Occipital lobe (tissue), 2 donors: ENCODE measurements around the gene EYS. TPM values are rescaled to one million over a fixed set of nuclear protein-coding genes. Genes with fewer than 3 reads are reported as not detected.

Experiments used
- DNase-seq: peaks from one replicate; lab custom pipeline; 2025; lab: John Stamatoyannopoulos, UW
- total RNA-seq: library from RNA; depleted of rRNA; stranded (reverse); fragments of >200 nt; gene quantifications from one replicate; pipeline ENCODE4 v1.2.3, GENCODE V29; 2014

Gene EYS
- total RNA-seq, 1 donor from 2014 or later, result 0.78 TPM

DNA sequence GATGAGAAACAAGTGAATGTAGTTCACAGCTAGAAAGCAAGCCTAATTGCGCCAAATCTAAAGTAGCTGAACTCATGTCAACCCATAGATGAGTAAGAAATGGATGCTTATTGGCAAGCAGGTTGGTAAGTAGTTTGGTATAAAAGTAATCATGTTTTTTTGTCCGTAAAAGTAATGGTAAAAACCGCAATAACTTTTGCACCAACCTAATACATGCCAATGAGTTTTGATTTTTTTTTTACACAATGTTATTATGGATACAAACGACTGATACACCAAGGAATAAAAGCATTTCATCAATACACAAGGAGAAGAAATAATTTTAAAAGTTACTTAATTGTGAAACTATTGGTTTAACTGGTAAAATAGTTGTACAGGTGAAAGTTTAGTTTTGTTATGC lies 977.5 kb downstream of the EYS start:
- no peak for DNase-seq

DNA sequence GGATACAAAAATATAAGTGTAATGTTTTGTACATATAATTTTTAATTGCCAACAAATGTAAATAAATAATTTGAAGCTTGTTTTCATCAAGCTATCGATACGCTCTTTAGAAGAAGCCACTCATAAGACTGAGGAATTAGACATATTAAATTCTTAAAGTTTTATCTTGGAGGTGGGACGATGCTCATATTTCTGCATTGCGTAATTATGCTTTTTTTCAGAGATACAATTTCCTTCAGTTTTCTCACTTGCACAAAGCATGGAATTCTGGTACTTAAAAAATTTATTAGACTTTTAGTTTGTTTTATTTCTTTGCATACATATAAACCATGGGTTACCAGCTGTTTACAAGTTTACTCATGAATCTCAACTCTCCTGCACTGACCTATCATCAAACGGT lies 980.0 kb downstream of the EYS start:
- DNase-seq, result no peak

DNA sequence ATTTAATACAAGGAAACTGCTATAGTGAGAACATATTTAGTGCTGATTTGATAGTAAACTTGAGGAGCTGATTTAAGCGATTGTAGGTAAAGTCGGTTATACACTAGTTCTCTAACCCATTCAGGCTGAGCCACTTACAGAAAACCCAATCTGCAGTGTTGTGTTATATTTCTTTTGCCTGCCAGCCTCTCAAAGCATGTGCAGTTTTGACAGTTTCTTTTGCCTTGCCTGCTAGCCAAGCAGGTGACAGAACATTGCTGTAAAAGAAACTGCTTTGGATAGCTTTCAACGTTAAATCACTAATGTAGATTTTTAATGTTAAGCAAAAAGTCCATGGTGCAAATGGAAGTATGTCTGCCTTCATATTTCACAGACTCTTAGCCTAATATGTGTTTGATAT lies 982.9 kb downstream of the EYS start:
- DNase-seq, result no peak

DNA sequence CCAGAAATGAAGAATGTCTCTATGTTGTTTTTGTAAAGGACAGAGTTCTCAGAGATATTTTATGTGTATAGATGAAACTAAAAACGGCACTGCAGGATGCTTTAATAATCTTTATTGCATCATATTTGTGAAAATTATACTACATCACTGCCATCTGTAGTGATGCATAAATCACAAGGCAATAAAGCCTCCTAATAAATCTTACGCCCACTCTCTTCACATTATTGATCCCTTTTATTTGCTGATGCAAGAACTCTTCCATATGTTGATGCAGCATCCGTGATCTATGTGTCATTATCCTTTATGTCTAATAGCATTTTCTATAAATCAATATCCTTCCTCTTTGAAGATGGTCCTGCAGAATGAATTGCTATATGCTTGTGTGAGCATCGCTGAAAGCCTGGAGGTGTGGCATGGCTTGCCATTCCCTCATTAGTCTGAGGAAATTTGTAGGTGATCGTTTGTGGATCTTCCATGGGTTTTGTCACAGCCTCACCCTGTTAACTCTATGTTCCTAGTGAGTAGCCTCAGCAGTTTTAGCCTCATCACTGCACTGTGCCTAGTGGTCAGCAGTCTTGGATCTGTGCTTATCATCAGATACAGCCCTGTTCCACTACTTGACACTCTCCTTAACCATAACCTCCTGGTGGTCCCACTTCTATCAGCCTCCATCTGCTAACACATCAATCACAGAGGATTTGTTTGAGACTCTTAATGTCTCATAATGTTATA lies 983.5 kb downstream of the EYS start:
- DNase-seq, result no peak

DNA sequence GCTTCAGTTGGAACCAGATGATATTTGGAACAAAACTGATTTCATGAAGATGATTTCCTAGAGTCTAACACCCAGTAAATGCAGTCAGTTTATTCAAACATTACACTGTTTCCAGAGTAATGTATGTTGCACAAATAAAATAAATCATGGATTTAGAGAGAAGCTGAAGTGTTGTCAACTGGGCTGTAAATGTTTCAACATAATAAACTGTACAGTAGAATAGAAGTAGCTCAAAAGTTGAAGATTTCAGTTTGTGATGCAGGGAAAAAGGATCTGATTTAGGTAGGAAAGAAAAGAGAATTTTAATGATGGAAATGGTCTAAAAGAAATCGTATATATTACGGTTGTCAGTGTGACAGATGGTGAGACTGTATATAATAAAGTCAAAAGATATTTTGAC lies 985.2 kb downstream of the EYS start:
- DNase-seq, result no peak

DNA sequence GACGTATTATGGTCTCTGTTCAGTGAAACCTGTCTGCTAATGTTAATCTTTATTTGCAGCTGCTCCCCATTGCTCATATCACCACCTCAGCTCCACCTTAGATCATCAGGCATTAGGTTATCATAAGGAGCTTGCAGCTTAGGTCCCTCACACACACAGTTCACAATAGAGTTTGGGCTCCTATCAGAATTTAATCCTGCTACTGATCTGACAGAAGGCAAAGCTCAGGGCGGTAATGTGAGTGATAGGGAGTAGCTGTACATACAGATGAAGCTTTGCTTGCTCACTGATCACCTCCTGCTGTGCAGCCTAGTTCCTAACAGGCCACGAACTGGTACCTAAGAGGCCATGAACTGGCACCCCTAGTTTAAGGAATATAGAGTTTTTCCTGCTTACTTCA lies 989.7 kb downstream of the EYS start:
- no peak for DNase-seq

DNA sequence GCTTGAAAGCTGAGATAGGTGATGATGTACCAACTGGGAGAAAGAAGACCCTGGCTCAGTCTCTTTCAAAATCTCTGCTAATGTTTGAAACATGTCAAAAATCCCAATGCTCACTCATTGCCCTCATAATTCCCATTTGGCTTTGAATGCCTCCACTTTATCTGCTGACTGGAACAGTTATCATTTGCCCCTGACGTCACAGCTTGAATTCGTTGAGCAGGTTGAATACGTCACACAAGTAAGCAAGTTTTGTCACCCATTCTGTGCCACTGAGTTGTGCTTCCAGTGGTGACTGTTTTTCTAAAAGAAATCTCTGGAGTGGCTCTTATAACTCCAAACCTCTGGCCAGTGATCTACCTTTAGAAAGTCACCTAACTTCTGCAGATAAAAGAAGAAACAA lies 991.4 kb downstream of the EYS start:
- no peak for DNase-seq

DNA sequence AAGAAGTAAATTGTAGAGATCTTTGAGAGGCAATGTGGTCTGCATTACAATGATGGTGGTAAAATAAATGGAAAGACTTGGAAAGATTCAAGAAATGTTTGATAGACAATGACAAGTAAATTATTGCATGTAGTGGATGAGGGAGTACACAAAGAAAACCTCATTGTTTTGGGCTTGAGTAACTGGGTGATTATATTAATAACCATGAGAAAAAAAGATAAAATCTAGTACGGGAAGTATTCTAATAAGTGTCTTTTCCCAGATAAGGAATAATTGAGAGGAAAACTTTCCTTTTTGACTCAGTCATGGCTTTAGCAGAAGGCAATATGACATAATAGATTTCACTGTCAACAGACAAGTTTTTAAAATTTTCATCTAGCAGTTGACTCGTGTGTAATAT lies 993.0 kb downstream of the EYS start:
- no peak for DNase-seq

DNA sequence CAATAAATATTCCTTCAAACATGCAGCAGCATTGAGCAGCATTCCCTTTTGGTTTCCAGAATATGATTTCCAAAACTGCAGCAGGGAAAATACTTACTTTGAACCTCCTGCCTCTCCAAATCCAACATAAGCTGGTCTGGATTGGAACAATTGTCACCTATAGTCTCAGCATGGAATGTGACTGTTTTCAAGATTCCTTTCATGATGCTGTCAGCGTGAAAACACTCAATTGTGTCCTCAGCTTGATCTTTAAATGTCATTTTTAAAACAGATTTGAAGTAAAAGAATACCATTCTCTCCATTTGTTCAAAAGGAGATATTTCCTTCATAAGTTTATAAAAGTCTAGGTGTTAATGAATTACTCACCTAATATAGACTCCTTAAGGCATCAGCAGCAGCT lies 993.9 kb downstream of the EYS start:
- no peak for DNase-seq

DNA sequence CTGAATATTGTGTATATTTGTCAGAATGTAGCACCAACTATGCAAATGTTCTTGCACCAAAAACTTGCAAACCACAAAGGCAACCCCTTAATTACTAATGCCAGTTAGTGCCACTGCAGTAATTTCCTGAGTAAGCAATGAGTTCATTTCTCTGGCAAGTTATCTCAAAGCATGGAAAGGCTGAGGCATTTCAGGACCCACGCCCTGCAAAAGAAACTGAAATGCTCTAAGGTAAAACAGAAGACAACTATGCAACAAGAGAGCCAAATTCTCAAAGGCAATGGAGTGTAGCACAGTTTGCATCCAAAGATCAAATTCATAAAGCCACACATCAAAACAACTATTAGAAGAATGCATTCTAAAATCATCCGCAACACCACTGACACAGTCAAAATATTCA lies 994.4 kb downstream of the EYS start:
- DNase-seq, result no peak

DNA sequence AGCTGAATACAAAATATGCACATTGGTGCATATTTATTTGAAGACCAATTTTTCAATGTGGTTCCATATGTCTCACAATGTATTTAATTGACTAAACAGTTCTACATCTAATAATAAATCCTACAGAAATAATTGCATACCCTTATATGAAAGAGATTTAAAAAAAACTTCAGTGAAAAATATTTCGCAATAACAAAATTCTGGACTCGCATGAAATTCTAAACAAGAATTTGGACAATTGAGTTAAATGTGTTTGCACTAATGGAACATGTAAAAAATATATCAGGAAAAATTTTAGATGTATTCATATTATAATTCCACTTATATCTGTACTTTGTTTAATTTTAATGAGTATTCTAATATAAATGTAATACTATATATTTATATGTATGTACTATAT lies 1003.1 kb downstream of the EYS start:
- no peak for DNase-seq

DNA sequence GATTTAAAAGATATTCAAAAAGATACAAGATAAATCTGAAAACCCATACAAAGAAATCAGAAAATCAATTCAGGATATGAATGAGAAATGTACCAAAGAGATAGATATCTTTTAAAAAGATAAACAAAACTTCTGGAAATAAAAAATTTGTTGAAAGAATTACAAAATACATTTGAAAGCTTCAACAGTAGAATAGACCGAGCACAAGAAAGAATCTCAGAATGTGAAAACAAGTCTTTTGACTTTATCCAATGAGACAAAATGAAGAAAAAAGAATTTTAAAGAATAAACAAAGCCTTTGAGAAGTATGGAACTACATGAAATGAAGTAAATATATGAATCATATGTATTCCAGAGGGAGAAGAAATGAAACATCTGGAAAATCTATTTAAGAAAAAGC lies 1011.0 kb downstream of the EYS start:
- no peak for DNase-seq

DNA sequence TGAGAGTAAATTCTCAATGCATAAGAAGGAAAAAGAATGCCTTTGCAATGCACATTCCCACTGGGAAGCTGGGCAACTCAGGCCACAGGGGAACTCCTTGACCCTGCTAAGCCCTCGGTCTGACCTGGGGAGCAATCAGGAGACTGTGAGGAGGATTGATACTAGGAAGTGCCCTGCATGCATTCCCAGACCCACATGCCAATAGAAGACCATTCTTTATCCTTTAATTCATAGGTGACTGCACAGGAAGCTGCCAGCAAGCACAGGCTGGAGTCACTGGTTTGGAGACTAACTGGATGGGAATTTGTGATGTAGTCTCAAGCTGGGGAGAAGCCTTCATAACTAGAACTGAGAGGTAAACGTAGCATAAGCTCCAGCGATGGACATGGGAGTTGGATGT lies 1012.7 kb downstream of the EYS start:
- no peak for DNase-seq

DNA sequence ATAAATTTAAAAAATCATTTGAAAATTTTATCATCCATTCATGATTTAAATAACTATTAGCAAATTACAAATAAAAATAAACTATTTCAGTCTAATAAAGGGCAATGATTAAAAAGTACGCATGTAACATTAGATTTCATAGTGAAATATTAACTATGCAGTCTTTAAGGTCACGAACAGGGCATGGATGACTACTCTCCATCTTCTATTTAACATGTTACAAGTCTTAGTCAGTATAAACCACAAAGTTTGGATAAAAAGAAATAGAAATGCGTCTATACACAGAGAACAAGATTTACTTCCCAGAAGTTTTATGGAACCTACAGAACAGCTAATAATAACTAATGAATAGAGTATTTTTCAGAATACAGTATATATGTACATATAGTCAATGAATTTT lies 1016.0 kb downstream of the EYS start:
- no peak for DNase-seq

DNA sequence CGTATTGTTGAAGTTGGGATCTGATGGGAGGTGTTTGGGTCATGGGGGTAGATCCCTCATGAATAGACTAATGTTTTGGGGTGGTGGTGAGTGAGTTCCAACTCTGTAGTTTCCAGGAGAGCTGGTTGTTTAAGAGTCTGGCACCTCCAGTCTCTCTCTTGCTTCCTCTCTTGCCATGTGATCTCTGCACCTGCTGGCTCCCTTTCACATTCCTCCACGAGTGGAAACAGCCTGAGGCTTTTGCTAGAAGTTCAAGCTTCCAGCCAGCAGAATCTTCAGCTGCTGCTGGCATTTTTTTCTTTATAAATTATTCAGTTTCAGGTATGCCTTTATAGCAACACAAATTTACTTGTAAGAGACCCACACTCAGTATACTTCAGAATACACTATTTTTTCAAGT lies 1021.6 kb downstream of the EYS start:
- DNase-seq, result no peak

DNA sequence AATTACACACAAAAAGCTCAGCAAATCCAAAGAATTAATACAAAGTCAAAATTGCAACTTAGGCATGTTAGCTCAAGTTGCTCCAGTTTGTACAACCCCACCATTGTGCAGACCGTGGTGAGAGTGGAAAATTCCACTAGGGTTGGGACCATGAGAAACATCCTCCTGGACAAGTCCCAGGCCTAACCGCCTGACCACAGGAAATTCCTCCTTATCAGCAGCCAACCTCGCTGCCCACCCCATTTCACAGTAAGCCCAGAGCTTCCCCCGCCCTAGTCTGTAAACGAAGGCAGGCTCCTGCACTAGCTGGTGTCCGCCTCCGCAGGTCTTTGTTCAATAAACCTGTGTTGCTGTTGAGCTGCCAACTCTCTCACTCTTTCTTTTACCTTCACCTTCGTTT lies 1023.3 kb downstream of the EYS start:
- DNase-seq, result no peak

DNA sequence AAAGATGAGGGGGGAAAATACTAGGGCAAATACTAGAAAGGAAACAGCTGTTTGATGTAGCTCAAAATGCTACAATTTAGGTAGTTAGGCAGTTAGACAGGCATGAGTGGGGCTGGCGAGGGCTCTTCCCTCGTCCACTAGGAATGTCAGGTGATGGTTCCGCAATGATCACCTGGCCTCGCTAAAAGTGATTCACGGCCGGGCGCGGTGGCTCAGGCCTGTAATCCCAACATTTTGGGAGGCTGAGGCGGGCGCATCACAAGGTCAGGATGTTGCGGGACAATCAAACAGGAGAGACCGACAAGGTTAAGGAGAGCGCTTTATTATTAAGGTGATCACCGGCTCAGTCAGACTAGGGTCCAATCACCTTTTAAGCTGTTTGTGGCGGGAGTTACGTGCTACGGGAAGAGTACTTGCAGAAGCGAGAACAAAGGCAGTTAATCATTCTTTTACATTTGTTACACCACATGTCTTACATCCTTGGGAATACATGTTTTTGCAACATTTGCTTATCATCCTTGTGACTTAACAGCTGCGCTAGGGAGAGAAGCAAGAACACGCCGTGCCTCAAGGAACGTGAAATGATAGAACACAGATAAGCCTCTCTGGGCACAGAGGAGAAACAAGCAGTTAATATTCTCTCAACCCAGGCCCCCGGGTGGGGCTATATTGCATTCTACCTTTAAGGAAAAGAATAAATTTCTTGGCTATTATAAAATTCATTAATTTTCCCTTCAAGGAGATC lies 1025.4 kb downstream of the EYS start:
- no peak for DNase-seq

DNA sequence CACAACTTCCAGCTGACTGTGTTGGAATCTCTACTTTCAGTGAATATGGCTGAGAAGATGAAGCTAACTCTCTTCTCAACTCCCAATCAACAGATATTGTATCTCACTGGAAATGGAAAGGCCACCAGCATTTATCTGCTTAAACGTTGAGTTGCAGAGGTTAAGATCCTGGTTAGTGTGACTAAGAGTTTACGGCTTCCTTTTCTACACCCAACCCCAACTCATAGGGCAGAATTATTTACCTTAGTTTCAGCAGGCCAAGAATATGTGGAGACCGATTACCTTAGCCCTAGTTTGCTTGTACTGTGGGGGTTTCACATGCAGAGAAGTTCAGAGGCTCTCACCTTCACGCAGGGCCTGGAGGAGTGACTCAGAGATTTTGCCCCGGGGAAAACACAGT lies 1026.6 kb downstream of the EYS start:
- DNase-seq, result no peak

DNA sequence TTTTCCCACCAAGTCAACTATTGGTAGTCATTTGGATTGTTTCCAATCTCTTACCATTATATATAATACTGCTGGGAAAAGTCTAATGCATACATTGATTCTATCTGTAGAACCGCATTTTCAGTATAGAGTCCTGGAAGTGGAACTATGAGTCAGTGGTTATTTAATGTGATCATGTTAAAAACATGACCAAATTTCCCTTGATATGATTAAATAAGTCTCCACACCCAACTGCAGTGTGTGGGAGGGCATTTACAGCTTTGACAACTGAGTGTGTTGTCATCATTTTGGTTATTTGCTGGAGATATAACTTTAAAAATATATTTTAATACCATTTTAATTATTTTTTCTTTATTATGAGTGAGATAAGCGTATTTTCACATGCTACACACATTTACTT lies 1027.6 kb downstream of the EYS start:
- no peak for DNase-seq

DNA sequence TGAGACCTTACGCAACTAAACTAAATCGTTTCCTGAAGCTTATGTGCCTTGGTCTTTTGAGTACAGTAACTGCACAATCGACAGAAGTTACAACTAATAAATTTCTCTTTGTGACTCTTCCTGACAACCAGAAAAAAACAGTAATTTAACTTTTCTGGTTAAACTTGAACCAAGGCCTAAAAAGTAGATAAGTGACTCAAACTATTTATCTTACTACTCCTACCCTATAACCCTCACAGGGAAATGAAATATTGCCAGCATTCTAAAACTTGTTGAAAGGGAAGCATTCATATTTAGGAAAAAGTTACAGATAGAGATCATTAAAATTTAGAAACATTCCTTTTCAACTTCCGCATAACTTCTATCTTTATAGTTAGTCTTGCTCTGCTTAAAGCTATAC lies 1034.4 kb downstream of the EYS start:
- no peak for DNase-seq

DNA sequence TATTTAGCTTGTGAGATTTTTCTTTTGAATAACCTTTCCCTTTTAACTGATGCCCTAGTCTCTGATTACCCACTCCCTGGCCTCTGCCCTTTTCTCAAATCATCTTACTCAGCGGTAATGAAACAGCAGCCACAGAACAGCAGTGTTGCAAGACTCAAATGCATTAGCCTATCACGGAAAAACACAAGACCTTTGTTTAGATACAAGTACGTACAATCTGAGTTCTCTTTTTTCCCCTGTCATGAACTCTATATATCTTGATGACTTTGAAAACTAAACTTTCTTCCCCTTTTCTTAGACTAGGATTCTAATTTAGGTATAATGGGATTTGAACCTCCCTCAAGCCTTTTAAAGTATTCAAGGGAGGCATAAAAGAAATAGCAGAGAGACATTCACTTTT lies 1034.9 kb downstream of the EYS start:
- DNase-seq, result no peak

DNA sequence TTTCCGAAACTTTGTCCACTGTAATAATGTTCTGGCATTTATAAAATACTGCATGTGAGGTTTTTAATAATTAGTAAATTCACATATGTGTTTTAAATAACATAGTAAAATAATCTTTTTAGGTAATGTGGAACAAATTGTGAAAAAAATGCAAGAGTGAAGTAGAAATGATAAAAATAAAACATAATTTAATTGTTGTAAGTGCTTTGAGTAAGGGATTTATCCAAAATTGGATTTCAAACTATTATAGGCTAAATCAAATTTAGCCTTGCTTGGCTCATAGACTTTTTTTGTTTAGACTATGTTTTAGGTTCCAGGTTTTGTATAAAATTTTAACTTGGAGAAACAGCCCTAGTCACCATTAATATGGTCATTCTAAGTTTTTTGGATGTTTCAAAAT lies 1041.9 kb downstream of the EYS start:
- no peak for DNase-seq

DNA sequence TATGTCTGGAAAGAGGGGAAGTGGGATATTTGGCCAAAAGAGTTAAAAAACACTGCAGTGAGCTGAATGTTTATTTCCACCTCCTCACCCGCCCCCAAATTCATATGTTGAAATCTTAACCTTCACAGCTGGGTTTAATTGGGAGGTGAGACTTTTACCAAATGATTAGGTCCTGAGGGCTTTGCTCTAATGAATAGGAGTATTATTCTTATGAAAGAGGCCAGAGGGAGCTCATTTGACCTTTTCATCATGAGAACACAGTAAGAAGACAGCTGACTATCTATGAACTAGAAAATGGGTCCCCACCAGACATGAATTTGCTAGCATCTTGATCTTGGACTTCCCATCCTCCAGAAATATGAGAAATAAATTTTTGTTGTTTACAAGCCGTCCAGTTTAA lies 1042.5 kb downstream of the EYS start:
- DNase-seq, result no peak
